Measurements from ENCODE around the gene TMC2. TPM values are rescaled to one million over a fixed set of nuclear protein-coding genes. Genes with fewer than 3 reads are reported as not detected.
"Not testable (repeated sequence)": the region's sequence is repeated elsewhere in the genome, so short reads cannot be mapped to it uniquely, and the experiment has no call there.

TMC2 gene, protein sequence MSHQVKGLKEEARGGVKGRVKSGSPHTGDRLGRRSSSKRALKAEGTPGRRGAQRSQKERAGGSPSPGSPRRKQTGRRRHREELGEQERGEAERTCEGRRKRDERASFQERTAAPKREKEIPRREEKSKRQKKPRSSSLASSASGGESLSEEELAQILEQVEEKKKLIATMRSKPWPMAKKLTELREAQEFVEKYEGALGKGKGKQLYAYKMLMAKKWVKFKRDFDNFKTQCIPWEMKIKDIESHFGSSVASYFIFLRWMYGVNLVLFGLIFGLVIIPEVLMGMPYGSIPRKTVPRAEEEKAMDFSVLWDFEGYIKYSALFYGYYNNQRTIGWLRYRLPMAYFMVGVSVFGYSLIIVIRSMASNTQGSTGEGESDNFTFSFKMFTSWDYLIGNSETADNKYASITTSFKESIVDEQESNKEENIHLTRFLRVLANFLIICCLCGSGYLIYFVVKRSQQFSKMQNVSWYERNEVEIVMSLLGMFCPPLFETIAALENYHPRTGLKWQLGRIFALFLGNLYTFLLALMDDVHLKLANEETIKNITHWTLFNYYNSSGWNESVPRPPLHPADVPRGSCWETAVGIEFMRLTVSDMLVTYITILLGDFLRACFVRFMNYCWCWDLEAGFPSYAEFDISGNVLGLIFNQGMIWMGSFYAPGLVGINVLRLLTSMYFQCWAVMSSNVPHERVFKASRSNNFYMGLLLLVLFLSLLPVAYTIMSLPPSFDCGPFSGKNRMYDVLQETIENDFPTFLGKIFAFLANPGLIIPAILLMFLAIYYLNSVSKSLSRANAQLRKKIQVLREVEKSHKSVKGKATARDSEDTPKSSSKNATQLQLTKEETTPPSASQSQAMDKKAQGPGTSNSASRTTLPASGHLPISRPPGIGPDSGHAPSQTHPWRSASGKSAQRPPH
- total RNA-seq, result not detected
- long read RNA-seq, result 0 reads

DNA sequence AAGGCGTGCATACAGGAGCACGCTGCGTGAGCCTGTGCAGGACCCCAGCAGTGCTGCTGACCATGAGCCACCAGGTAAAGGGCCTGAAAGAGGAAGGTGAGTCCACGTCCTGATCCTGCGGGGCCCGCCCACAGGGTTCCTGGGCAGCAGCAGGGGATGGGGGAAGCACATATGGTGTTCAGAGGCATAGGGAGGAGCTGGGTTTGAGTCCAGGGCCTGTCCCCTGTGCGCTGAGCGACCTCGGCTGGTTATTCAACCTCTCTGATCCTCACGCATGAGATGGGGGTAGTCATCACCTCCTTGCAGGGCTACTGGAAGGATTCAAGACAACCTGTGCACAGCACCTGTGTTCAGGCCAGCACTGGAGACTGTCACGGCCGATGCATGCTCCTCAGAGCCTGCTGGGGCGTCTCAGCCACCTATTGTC is at the start of gene TMC2:
TMC2 (plus strand) TSS at position 14 of the 427 bp plus-strand sequence; CDS start at position 63, 49 bp downstream.
- ATAC-seq, result no peak
- intact Hi-C loops (cut with DNase I, micrococcal nuclease), result no loop called here
- DNase-seq, result no peak

DNA sequence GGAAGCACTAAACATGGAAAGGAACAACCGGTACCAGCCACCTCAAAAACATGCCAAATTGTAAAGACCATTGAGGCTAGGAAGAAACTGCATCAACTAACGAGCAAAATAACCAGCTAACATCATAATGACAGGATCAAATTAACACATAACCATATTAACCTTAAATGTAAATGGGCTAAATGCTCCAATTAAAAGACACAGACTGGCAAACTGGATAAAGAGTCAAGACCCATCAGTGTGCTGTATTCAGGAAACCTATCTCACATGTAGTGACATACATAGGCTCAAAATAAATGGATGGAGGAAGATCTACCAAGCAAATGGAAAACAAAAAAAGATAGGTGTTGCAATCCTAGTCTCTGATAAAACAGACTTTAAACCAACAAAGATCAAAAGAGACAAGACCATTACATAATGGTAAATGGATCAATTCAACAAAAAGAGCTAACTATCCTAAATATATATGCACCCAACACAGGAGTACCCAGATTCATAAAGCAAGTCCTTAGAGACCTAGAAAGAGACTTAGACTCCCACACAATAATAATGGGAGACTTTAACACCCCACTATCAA is 33.5 kb upstream of the TMC2 start:
- intact Hi-C loops (cut with DNase I, micrococcal nuclease); DNase-seq; ATAC-seq: not testable (repeated sequence)

GRCh38 chr20:2504803-2505202 is 31.6 kb upstream of the TMC2 start:
- DNase-seq; intact Hi-C loops (cut with DNase I, micrococcal nuclease); ATAC-seq: not testable (repeated sequence)

DNA sequence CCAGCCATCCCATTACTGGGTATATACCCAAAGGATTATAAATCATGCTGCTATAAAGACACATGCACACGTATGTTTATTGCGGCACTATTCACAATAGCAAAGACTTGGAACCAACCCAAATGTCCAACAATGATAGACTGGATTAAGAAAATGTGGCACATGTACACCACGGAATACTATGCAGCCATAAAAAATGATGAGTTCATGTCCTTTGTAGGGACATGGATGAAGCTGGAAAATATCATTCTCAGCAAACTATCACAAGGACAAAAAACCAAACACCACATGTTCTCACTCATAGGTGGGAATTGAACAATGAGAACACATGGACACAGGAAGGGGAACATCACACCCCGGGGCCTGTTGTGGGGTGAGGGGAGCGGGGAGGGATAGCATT is 29.9 kb upstream of the TMC2 start:
- DNase-seq; intact Hi-C loops (cut with DNase I, micrococcal nuclease); ATAC-seq: not testable (repeated sequence)

DNA sequence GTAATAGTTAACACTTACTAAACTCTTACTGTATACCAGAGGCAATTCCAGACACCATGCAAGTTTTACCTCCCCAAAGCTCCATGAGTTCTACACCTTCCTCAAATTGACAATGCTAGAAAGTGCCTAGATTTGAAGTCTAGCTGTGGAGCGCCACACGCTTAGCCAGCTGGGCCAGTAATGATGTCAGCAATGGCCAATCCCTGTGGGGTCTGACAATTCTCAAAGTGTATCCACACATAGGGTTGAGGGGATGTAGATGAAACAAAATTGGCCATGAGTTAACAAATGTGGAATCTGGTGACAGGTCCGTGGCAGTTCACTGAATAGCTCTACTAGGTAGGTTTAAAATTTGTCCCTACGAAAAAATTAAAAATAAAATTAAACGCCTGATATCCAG is 28.9 kb upstream of the TMC2 start:
- DNase-seq (no peak), ATAC-seq (no peak)
- intact Hi-C loops (cut with DNase I, micrococcal nuclease), result no loop called here

DNA sequence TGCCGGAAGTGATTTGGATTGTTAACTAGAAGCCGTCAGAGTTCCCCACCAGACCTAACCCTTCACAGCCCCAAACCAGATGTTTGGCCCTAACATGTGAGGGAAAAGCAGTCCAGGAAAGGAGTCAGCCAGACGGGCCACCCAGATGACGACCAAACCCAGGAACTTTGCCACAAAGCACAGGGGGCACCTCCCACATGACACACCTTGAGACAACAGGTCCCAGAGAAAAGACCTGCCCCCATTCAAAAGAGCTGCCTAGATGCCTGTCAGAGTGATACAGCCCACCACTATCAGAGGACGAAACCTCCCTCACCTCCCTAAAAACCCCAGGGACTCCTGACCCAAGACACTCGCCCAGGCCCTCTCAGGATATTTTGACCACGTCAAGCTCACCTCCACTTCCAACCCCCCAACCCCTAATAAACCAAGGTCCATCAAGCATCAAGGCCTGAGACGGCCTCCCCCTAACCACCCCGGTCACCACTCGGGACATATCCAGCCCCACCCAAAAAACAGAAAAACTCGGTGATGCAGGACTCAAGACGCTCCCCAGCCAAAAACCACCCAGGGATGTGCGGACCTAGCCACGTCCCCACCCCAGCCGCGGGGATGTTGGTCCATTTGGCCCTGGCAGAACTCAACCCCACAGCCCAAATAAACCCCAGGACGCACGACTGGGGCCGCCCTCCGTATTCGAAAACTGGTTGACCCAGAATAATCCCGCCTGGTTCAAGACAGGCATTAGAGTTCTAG is 28.3 kb upstream of the TMC2 start:
- intact Hi-C loops (cut with DNase I, micrococcal nuclease), result no loop called here
- ATAC-seq (peak; percentile 43), DNase-seq (peak; percentile 12 to 37)

DNA sequence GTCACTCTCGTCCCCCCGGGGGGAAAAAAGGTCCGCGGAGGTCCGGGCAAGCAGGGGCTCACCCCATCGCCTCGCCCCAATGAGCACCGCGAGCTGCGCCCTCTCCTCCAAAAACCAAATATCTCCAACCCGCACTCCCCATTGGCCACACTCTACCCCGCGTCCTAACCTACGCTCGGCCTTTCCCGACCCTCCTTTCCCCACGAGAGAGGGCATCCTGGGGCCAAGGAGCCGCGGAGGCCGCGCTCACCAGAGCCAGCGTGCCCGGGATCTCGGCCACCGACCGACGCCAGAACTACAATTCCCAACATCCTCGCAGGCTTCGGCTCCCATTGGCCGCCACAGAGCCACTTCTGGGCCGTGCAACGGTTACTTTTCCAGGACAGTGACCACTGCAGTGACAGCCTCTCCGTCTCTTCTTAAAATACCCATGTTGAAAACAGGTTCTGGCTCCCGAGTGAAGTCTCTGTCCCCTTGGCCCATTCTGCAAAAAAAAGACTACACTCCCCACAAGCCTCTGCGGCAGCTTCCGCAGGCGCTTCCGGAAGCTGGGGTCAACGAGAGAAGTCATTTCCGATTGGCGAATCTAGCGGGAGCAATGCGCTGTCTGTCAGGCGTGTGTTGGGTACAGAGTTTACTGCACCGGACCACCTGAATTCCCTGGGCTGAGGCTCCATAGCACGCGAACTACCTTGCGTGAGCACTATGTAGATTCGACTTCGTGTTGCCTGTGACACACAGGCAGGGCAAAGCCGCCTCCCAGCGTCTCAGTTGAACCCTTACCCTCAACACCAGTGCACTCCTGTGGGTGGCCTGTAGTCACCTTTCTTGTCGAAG is 27.5 kb upstream of the TMC2 start, which contains the start of gene ZNF343:
ZNF343 (minus strand) TSS at position 285 of the 837 bp plus-strand sequence. CDS start 15,020 bp downstream, outside the sequence.
- intact Hi-C loops (cut with DNase I, micrococcal nuclease), result no loop called here
- peak; percentile 78 to 81 for DNase-seq
- ATAC-seq, result peak; percentile 95

GRCh38 chr20:2509468-2509781 is 26.9 kb upstream of the TMC2 start:
- DNase-seq, result peak in 1 of 2 donors; percentile 26
- ATAC-seq, result no peak
- intact Hi-C loops (cut with DNase I, micrococcal nuclease), result no loop called here

DNA sequence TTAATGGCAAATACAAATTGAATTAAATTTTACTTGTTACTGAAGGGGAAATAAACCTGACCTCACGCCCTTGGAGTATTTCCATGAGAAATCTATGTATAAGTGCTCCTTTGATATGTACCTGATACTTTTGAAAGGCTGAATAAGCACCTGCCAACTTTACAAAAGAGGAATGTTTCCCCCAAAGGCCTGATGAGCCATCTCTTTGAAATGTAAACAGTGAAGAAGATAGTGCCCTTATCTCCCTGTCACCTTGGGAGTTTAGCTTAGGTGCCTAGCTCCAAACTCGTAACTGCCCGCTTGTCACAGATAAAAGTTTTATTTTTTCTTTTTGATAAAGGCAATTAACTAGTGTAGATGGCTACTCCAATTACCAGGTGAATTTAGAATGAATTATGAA is 26.6 kb upstream of the TMC2 start:
- intact Hi-C loops (cut with DNase I, micrococcal nuclease), result no loop called here
- DNase-seq, result no peak
- ATAC-seq, result no peak

- no peak for ATAC-seq
- no peak for DNase-seq
- intact Hi-C loops (cut with DNase I, micrococcal nuclease), result loop anchor here in 1 of 2 donors (5.0 kb wide), 1 partner anchor 48 kb away; no protein-coding TSS in a partner anchor
These were observed 21.2 kb upstream of the TMC2 start for GRCh38 chr20:2515203-2515602.

- ATAC-seq, result no peak
- no peak for DNase-seq
- intact Hi-C loops (cut with DNase I, micrococcal nuclease), result loop anchor here in 1 of 2 donors (5.0 kb wide), 1 partner anchor 49 kb away; no protein-coding TSS in a partner anchor
These were observed 20.0 kb upstream of the TMC2 start for GRCh38 chr20:2516399-2516798.

DNA sequence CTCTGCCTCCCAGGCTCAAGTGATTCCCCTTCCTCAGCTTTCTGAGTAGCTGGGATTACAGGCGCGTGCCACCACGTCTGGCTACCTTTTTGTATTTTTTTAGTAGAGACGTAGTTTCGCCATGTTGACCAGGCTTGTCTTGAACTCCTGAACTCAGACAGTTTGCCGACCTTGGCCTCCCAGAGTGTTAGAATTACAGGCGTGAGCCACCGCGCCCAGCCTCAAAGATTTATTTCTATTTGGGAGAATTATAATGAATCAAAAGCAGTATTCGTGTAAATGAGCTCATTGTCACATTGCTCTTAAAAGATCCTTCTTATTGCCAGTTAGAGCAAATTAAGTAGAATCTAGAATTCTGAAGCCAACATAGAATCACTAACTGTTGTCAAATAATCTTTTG is 18.3 kb upstream of the TMC2 start:
- intact Hi-C loops (cut with DNase I, micrococcal nuclease), result loop anchor here in 1 of 2 donors (5.0 kb wide), 1 partner anchor 51 kb away; no protein-coding TSS in a partner anchor
- DNase-seq (no peak), ATAC-seq (no peak)

DNA sequence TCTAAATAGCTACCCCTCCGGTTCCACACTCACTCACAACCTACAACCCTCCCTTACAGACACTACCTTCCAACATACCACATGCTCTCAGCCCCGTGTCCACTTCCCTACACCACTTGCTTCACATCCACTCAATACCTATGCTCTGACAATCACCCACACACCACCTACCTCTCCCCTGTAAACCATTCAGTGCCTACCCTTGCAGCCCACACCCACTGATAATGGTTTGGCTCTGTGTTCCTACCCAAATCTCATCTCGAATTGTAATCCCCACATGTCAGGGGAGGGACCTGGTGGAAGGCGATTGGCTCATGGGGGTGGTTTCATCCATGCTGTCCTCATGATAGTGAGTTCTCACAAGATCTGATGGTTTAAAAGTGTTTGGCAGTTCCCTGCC is 17.8 kb upstream of the TMC2 start:
- intact Hi-C loops (cut with DNase I, micrococcal nuclease), result loop anchor here in 1 of 2 donors (5.0 kb wide), 1 partner anchor 51 kb away; no protein-coding TSS in a partner anchor
- ATAC-seq (no peak), DNase-seq (no peak)

DNA sequence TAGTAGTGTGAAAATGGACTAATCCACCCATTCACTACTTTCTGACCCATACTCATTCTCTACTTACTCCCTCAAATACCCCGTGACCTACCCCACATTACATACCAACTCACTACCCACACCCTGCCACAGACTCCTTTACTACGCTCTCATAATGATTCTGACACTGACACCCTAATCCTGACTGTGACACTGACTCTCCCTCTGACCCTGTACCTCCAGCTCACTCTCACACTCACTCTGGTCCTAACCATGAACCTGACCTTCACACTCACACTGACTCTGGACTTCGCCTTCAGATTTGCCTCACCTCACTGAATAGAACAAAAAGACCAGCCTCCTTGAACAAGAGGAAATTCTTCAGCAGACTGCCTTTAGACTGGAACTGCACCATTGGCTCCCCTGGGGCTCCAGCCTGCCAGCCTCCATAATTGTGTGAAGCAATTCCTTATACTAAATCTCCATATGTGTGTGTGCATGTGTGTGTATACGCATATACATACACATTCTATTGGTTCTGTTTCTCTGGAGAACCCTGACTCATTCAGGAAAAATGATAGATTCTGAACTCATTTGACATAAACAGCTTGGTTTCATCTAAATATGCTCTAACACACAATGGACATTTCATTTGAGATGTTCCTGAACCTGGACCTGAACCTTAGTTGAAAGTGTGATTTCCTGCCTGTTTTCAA is 17.1 kb upstream of the TMC2 start:
- intact Hi-C loops (cut with DNase I, micrococcal nuclease), result loop anchor here in 1 of 2 donors (5.0 kb wide), 1 partner anchor 52 kb away; no protein-coding TSS in a partner anchor
- ATAC-seq (no peak), DNase-seq (no peak)

DNA sequence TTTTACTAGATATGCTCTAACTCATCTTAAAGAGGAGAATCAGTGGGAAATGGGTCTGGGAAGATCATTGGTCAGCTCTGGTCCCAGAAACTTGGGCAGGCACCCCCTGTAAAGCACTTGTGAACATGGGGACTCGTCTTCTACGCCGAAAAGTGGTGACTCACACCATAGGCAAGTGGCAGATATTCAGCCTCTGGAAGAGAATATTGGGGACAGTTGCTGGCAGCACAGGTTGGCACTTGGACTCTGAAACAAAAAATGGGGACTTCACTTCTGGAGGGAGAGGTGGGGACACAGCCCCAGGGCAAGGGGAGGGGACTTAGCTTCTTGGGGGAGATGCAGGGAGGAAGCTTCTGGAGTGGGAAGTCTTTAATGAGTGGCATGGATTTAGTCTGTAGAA is 15.8 kb upstream of the TMC2 start:
- ATAC-seq, result no peak
- intact Hi-C loops (cut with DNase I, micrococcal nuclease), result loop anchor here in 1 of 2 donors (10.0 kb wide), 1 partner anchor 124 kb away; no protein-coding TSS in a partner anchor

DNA sequence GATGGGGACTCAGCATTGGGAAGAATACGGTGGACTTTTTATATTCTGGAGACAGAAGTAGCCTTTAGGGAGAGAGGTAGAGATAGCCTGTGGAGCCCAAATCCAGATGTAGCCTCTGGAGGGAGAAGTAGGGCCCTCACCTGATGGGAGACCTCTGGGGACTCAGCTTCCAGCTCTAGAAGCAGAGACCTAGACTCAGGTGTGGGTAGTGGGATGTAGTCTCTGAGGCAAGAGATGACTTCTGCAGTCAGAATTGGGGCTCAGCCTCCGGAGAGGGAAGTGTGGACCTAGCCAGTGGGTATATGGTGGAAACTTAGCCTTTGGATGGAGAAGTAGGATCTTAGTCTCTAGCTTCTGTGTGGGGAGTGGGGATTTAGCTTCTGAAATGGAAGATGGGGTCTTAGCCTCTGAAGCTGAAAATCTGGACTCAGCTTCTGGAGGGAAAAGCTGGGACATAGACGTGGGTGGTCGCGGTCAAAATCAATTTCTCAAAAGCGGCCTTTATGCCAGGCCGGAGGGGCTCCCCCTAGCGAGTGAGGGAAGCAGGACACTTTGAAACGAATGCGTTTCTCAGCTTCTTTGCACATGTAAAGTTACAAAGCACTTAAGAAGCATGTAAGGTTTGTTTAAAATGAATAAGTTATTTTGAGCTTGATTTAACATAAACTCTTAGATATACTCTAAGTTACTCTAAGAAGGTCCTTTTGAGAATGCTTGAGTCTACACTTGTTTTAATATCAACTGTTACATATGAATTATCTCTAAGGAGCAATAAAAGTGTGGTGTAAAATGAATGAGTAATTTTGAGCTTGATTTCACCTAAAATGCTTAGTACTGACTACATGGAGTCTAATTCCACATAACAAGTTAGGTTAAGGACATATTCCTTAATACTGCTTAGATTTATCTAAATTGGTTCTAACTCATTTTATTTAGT is 14.7 kb upstream of the TMC2 start:
- intact Hi-C loops (cut with DNase I, micrococcal nuclease), result loop anchor here in 1 of 2 donors (10.0 kb wide), 1 partner anchor 123 kb away; no protein-coding TSS in a partner anchor
- peak in 1 of 2 donors; percentile 56 for DNase-seq
- no peak for ATAC-seq

More for the DNA sequence above, 15.8 kb upstream of the TMC2 start:
- DNase-seq, result no peak
